Mucosa of descending colon (tissue), 3 donors: ENCODE data around the gene EYA3. TPM values are rescaled to one million over a fixed set of nuclear protein-coding genes. Genes with fewer than 3 reads are reported as not detected.

Source experiments
- ATAC-seq: fragments of 200-7000 bp; cut with Tn5 transposase; one replicate; pipeline ENCODE4 v1.9.1; 2020; ENCODE audit warnings: mild to moderate bottlenecking, moderate library complexity
- DNase-seq, 3 donors: peaks; one replicate each; pipeline ENCODE4 v3.0.0-alpha.2; 2020
- H3K36me3 ChIP-seq: fragments of 200-600 bp; one replicate; pipeline ENCODE4 v1.8.0; 2021; ENCODE audit warnings: low read depth, mild to moderate bottlenecking
- H3K4me1 ChIP-seq: fragments of 200-600 bp; one replicate; pipeline ENCODE4 v1.8.0; 2021; ENCODE audit warnings: low read depth, mild to moderate bottlenecking
- H3K4me3 ChIP-seq: fragments of 200-600 bp; one replicate; pipeline ENCODE4 v1.8.0; 2021; ENCODE audit warnings: mild to moderate bottlenecking
- H3K9me3 ChIP-seq: fragments of 200-600 bp; one replicate; pipeline ENCODE4 v1.8.0; 2021; ENCODE audit warnings: mild to moderate bottlenecking
- intact Hi-C, 2 donors: fragments of 100-400 bp; cut with DNase I in 1 of 2; cut with micrococcal nuclease in 1 of 2; formaldehyde crosslinking; loops; one replicate each; pipeline versions ENCODE4 v1.11.0 to v1.11.1; 2022; cut with DNase I, micrococcal nuclease
- total RNA-seq, 3 donors: library from RNA; stranded (reverse); fragmentation: NEBNext Ultra II Directional in 2 of 3; extraction: Animal tissue kit (Norgen Biotek cat#: 25700) in 2 of 3; gene quantifications; one replicate each; pipeline versions ENCODE4 v1.2.1 to v1.2.4, GENCODE V29; 2021 to 2023
- TF ChIP-seq, protein P1 (sequence below): fragments of 200-600 bp; IDR thresholded peaks from one replicate; pipeline ENCODE4 v1.8.0; 2022; ENCODE audit warnings: antibody characterized with exemption, mild to moderate bottlenecking
- donor health status: DM: no; HTN: no; CAD: no; lungs with moderate emphysema.
- donor health status: DM: no; HTN: no; CAD: no.
- donor health status: DM: no; HTN: yes; CAD: no.

Gene EYA3
- total RNA-seq, 3 donors from 2014 or later: 19.2 to 22.8 (median 19.9) TPM

DNA sequence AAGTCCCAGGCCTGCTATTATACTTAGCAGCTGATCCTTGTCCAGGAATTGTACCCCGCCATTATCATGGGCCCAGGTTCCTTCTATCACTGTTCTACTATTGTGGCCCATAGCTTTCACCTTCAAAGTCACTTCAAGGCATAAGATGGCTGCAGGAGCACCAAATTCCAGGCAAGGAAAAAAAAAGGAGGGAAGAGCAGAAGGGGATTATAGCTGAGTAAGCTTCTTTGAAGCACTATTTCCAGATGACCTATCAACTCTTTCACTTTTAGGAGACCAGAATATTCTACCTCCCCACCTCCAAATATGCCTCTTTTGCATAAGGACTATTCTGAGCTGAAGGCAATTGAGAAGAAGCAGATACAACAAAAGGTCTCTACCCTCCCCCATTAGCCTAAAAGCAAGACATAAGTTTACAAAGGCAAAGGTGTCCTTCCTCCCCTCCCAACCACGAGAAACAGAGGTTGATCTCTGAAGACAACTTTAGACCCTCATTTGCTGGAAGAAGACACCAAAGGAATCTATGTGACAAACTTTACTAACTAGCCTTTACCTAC lies 46.3 kb upstream of the EYA3 start:
- TF ChIP-seq, protein P1, sequence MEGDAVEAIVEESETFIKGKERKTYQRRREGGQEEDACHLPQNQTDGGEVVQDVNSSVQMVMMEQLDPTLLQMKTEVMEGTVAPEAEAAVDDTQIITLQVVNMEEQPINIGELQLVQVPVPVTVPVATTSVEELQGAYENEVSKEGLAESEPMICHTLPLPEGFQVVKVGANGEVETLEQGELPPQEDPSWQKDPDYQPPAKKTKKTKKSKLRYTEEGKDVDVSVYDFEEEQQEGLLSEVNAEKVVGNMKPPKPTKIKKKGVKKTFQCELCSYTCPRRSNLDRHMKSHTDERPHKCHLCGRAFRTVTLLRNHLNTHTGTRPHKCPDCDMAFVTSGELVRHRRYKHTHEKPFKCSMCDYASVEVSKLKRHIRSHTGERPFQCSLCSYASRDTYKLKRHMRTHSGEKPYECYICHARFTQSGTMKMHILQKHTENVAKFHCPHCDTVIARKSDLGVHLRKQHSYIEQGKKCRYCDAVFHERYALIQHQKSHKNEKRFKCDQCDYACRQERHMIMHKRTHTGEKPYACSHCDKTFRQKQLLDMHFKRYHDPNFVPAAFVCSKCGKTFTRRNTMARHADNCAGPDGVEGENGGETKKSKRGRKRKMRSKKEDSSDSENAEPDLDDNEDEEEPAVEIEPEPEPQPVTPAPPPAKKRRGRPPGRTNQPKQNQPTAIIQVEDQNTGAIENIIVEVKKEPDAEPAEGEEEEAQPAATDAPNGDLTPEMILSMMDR: no peak

DNA sequence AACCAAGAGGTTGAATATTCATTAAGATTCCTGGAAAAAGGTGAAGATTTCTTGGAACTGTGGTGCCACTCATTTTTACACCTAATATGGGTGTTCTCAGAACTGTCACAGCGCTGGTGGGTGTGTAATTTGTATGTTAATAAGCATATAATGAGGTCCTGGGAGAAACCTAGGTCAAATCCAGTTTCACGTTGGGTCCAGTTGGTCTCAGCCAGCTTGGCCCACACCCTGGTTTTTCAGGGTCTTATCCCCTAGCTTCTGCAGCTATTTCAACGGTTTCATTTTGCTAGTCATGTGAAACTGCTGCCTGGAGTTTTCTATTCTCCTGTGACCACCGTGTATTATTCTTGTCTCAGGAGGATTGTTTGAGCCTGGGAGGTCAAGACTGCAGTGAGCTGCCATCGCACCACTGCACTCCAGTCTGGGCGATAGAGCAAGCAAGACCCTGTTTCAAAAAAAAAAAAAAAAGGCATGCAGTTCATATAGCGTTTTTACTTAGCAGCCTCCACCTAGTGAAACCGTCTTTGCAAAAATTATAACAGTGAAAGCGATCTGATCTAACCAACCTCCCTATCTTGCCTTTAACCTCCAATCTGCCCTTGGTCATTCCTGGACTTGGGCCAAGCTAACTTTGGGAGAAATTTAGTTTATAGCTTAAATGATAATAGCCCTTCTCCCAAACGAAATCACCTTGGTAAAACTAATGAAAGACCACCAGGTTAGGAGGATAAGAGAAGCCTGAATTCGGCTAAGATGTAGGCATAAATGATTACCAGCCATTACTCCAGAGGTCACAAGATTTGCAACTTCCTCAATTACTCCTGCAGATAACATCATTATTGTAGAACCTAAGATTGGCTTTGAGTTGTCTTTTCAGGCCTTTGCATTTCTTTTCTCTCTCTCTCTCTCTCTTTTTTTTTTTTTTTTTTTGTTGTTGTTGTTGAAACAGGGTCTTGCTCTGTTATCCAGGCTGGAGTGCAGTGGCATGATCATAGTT lies 44.1 kb upstream of the EYA3 start:
- DNase-seq: no peak
- Histone ChIP-seq H3K4me3 (no peak overlapping the region), H3K9me3 (no peaks in the 10 kb centered on the region), H3K4me1 (no peaks in the 10 kb centered on the region), H3K36me3 (no peaks in the 10 kb centered on the region)
- TF ChIP-seq, protein P1: no peak
- ATAC-seq: no peak
- intact Hi-C loops: no loop called here

More for the DNA sequence above, 46.3 kb upstream of the EYA3 start:
- Histone ChIP-seq H3K4me3 (no peak overlapping the region), H3K4me1 (no peaks in the 10 kb centered on the region), H3K9me3 (no peaks in the 10 kb centered on the region), H3K36me3 (no peaks in the 10 kb centered on the region)
- intact Hi-C loops: no loop called here
- ATAC-seq (no peak), DNase-seq (no peak)

DNA sequence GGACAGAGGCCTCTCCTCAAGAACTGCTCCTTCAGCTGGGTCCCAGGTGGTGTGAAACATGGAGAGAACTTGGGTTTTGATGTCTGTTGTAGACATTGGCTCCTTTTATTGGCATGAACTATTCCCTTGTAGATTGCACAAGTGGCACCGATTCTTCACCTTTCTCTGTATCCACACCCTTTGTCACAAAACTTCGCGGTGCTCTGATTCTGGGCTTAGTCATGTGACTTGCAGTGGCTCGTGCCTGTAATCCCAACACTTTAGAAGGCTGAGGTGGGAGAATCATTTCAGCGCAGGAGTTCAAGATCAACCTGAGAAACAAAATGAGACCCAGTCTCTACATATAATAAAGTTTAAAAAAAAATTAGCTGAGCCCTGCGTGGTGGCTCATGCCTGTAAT lies 42.5 kb upstream of the EYA3 start:
- ATAC-seq (no peak), DNase-seq (no peak)
- H3K36me3 ChIP-seq: no peaks in the 10 kb centered on the region
- intact Hi-C loops: no loop called here
- H3K4me1 ChIP-seq: no peaks in the 10 kb centered on the region
- no peaks in the 10 kb centered on the region for H3K9me3 ChIP-seq
- H3K4me3 ChIP-seq: no peak overlapping the region
- TF ChIP-seq, protein P1: no peak

DNA sequence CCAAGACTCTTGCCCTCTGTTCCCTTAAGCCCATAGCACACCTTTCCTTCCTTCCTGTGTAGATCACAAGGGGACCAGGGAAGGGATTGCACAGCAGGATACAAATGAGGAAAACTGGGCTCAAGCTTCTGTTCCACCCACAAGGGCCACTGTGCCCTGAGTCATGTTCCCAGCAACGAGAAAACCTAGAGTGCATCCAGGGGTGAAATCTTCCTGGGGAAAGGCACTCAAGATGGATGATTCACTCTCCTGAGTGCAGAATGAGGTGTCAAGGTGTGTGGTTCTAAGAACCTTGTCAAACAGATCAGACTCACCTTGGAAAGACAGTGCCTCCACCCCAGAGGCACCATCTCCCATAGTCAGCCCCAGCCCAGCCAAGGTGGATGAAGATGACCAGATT lies 40.7 kb upstream of the EYA3 start:
- DNase-seq (no peak), ATAC-seq (peak; percentile 34)
- Histone ChIP-seq H3K4me1 (no peaks in the 10 kb centered on the region), H3K9me3 (no peaks in the 10 kb centered on the region), H3K4me3 (no peak overlapping the region), H3K36me3 (no peaks in the 10 kb centered on the region)
- intact Hi-C loops: no loop called here
- TF ChIP-seq, protein P1: no peak

DNA sequence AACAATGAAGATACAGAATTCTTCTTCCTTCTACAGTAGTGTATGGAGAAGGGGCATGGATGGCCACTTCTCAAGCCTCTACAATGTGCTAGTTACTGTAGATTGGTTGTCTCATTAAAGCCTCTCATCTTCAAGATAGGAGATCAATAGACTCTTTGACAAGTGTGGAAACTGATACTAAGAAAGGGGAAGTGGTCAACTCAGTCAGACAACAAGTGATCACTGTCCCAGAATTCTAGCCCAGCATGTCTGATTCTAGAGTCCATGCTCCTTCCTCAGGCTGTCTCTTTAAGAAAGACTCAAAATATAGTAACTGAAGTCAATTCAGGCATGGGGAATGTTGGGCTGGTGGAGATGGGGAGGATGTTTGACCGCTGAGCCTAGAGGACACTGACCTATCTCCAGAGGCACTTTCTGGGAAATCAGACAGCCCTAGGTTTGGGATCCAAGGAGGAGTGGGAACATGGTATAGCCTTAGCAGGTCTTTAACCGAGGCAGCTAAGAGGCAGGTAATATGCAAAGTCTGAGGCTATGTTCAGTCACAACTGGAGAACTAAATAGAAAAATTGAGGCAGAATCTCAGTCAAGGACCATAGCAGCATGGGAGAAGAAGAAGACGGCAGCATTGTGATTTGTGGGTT lies 39.3 kb upstream of the EYA3 start:
- intact Hi-C loops: no loop called here
- no peak for DNase-seq
- TF ChIP-seq, protein P1: no peak
- no peaks in the 10 kb centered on the region for H3K36me3 ChIP-seq
- ATAC-seq: peak; percentile 40
- H3K4me1 ChIP-seq: no peaks in the 10 kb centered on the region
- no peak overlapping the region for H3K4me3 ChIP-seq
- no peaks in the 10 kb centered on the region for H3K9me3 ChIP-seq
